Measurements from ENCODE around the gene SRP9.
A peak's percentile ranks its signal among the peaks of the same experiment; 100 is the strongest.

SRP9 gene

GRCh38 chr1:225777583-225778336 is at the start of gene SRP9:
SRP9 (plus strand) TSS chr1:225777826; CDS start chr1:225777941, 115 bp downstream.
- H3K4me3 ChIP-seq (ENCODE audit: low read length) = peak within 1 kb of the TSS; percentile 82
- no peak for TF ChIP-seq ZNF274 (IDR thresholded peaks at IDR 0.05; ENCODE audit: low read depth, low read length)

- H3K4me3 ChIP-seq (ENCODE audit: low read length) = no peak overlapping the region
- no peak for TF ChIP-seq ZNF274 (IDR thresholded peaks at IDR 0.05; ENCODE audit: low read depth, low read length)
Measured at GRCh38 chr1:225731491-225731890, 46.1 kb upstream of the SRP9 start.

- TF ChIP-seq ZNF274 (IDR thresholded peaks at IDR 0.05; ENCODE audit: low read depth, low read length) = no peak
- no peak overlapping the region for H3K4me3 ChIP-seq (ENCODE audit: low read length)
Measured at GRCh38 chr1:225733254-225733653, 44.4 kb upstream of the SRP9 start.

GRCh38 chr1:225735252-225736149 is 42.1 kb upstream of the SRP9 start:
- no peak overlapping the region for H3K4me3 ChIP-seq (ENCODE audit: low read length)
- TF ChIP-seq ZNF274 (IDR thresholded peaks at IDR 0.05; ENCODE audit: low read depth, low read length) = no peak

GRCh38 chr1:225736437-225737098 is 41.1 kb upstream of the SRP9 start:
- H3K4me3 ChIP-seq (ENCODE audit: low read length) = no peak overlapping the region
- TF ChIP-seq ZNF274 (IDR thresholded peaks at IDR 0.05; ENCODE audit: low read depth, low read length) = no peak

GRCh38 chr1:225737161-225737560 is 40.5 kb upstream of the SRP9 start:
- H3K4me3 ChIP-seq (ENCODE audit: low read length) = no peak overlapping the region
- TF ChIP-seq ZNF274 (IDR thresholded peaks at IDR 0.05; ENCODE audit: low read depth, low read length) = no peak

GRCh38 chr1:225737866-225738265 is 39.8 kb upstream of the SRP9 start:
- H3K4me3 ChIP-seq (ENCODE audit: low read length) = no peak overlapping the region

GRCh38 chr1:225738763-225739162 is 38.9 kb upstream of the SRP9 start:
- H3K4me3 ChIP-seq (ENCODE audit: low read length) = no peak overlapping the region
- no peak for TF ChIP-seq ZNF274 (IDR thresholded peaks at IDR 0.05; ENCODE audit: low read depth, low read length)

More at GRCh38 chr1:225737866-225738265, 39.8 kb upstream of the SRP9 start:
- TF ChIP-seq ZNF274 (IDR thresholded peaks at IDR 0.05; ENCODE audit: low read depth, low read length) = no peak

- no peak for TF ChIP-seq ZNF274 (IDR thresholded peaks at IDR 0.05; ENCODE audit: low read depth, low read length)
- H3K4me3 ChIP-seq (ENCODE audit: low read length) = no peak overlapping the region
Measured at GRCh38 chr1:225739542-225740107, 38.0 kb upstream of the SRP9 start.

GRCh38 chr1:225744745-225745144 is 32.9 kb upstream of the SRP9 start:
- TF ChIP-seq ZNF274 (IDR thresholded peaks at IDR 0.05; ENCODE audit: low read depth, low read length) = no peak
- H3K4me3 ChIP-seq (ENCODE audit: low read length) = no peak overlapping the region

GRCh38 chr1:225745273-225745672 is 32.4 kb upstream of the SRP9 start:
- no peak for TF ChIP-seq ZNF274 (IDR thresholded peaks at IDR 0.05; ENCODE audit: low read depth, low read length)
- H3K4me3 ChIP-seq (ENCODE audit: low read length) = no peak overlapping the region

GRCh38 chr1:225746361-225747179 is 31.1 kb upstream of the SRP9 start:
- H3K4me3 ChIP-seq (ENCODE audit: low read length) = no peak overlapping the region

GRCh38 chr1:225747566-225747965 is 30.1 kb upstream of the SRP9 start:
- TF ChIP-seq ZNF274 (IDR thresholded peaks at IDR 0.05; ENCODE audit: low read depth, low read length) = no peak
- no peak overlapping the region for H3K4me3 ChIP-seq (ENCODE audit: low read length)

More at GRCh38 chr1:225746361-225747179, 31.1 kb upstream of the SRP9 start:
- TF ChIP-seq ZNF274 (IDR thresholded peaks at IDR 0.05; ENCODE audit: low read depth, low read length) = no peak
